Psoas muscle (tissue), 8 donors: ENCODE measurements around the gene RASAL2. TPM values are rescaled to one million over a fixed set of nuclear protein-coding genes. Genes with fewer than 3 reads are reported as not detected.

Source experiments
- ATAC-seq, 4 donors: fragments of 200-7000 bp; cut with Tn5 transposase; one replicate each; pipeline ENCODE4 v1.9.1; 2020; ENCODE audit warnings: moderate library complexity in 3 of 4, mild to moderate bottlenecking in 2 of 4
- DNase-seq, 2 donors: peaks; one replicate each; pipeline ENCODE4 v3.0.0-alpha.2; 2020
- H3K27ac ChIP-seq: fragments of 200-600 bp; one replicate; pipeline ENCODE4 v1.8.0; 2022
- H3K27me3 ChIP-seq, 3 donors: fragments of 200-600 bp in 1 of 3; one replicate each; pipeline versions ENCODE4 v1.6.1 to v1.8.0; 2013 to 2022; ENCODE audit warnings: low read length in 2 of 3, mild to moderate bottlenecking in 2 of 3, moderate library complexity in 1 of 3; ENCODE audit not compliant: insufficient read depth in 3 of 3
- H3K36me3 ChIP-seq, 2 donors: fragments of 200-600 bp in 1 of 2; one replicate each; pipeline versions ENCODE4 v1.6.1 to v1.8.0; 2013 to 2022; ENCODE audit warnings: low read depth in 1 of 2, mild to moderate bottlenecking in 1 of 2, moderate library complexity in 1 of 2; ENCODE audit not compliant: insufficient read depth in 1 of 2
- H3K4me1 ChIP-seq: fragments of 200-600 bp; one replicate; pipeline ENCODE4 v1.8.0; 2022
- H3K4me3 ChIP-seq: fragments of 200-600 bp; one replicate; pipeline ENCODE4 v1.8.0; 2022; ENCODE audit warnings: mild to moderate bottlenecking
- H3K9me3 ChIP-seq: fragments of 200-600 bp; one replicate; pipeline ENCODE4 v1.8.0; 2022
- CTCF ChIP-seq: fragments of 200-600 bp; IDR thresholded peaks from one replicate; pipeline ENCODE4 v1.8.0; 2022; ENCODE audit warnings: antibody characterized with exemption
- WGBS, 3 donors: extraction: QIAGEN DNeasy Blood & Tissue Kit; methylation state at CpG; one replicate each; pipeline versions ENCODE4 v1.1.6 to v1.1.7; 2013; 5-methylcytosine and 5-hydroxymethylcytosine counted together
- intact Hi-C, 2 donors: fragments of 100-400 bp; cut with DNase I; formaldehyde crosslinking; loops; one replicate each; pipeline versions ENCODE4 v1.11.0 to v1.14.2; 2022
- polyA plus RNA-seq, 3 donors: library from polyadenylated mRNA; stranded (reverse); fragments of 200-250 nt; gene quantifications; one replicate each; pipeline ENCODE4 v1.2.3, GENCODE V29; 2013
- total RNA-seq, 4 donors: library from RNA; stranded (reverse); fragmentation: NEBNext Ultra II Directional in 2 of 4; extraction: Animal tissue kit (Norgen Biotek cat#: 25700) in 2 of 4; gene quantifications; one replicate each; pipeline versions ENCODE4 v1.2.1 to v1.2.4, GENCODE V29; 2021 to 2023
- donor health status: healthy with polysubstance abuse.
- donor health status: DM: no; HTN: no; CAD: no; lungs with moderate emphysema.
- donor health status: Bipolar disorder and iron deficiency.
- donor health status: healthy.
- donor health status: DM: yes; HTN: yes; CAD: no.
- donor health status: DM: no; HTN: no; CAD: no.
- donor health status: DM: no; HTN: no; CAD: no.
- donor health status: DM: yes; HTN: yes; CAD: no.

RASAL2 gene
- total and polyA plus RNA-seq, 7 donors, result 1.9 to 42.1 (median 5.5) TPM

GRCh38 chr1:178150610-178151009, 56.7 kb downstream of the RASAL2 start:
- Histone ChIP-seq H3K9me3 (no peaks in the 10 kb centered on the region), H3K27ac (no peak overlapping the region), H3K4me3 (no peak overlapping the region), H3K36me3 (no peaks in the 10 kb centered on the region), H3K4me1 (peaks cover under 1% of the 10 kb centered on the region), H3K27me3 (no peaks in the 10 kb centered on the region)
- WGBS, 3 donors, result 0% methylated on average over 1 of the region's 1 CpG
- ATAC-seq, result no peak
- no peak for DNase-seq
- intact Hi-C loops, result no loop called here
- TF ChIP-seq CTCF, result no peak

GRCh38 chr1:178151831-178152230, 57.9 kb downstream of the RASAL2 start:
- ATAC-seq, result no peak
- no peaks in the 10 kb centered on the region for H3K27me3 ChIP-seq
- no peak for DNase-seq
- no peak overlapping the region for H3K27ac ChIP-seq
- intact Hi-C loops, result no loop called here
- TF ChIP-seq CTCF, result no peak
- H3K4me3 ChIP-seq, result no peak overlapping the region
- H3K36me3 ChIP-seq, result no peaks in the 10 kb centered on the region
- peaks cover 5% of the 10 kb centered on the region for H3K4me1 ChIP-seq
- H3K9me3 ChIP-seq, result no peaks in the 10 kb centered on the region
- WGBS, 3 donors, result 65 to 80% (median 67%) methylated on average over 1 of the region's 1 CpG

- intact Hi-C loops, result no loop called here
- H3K27me3 ChIP-seq, result no peaks in the 10 kb centered on the region
- no peaks in the 10 kb centered on the region for H3K9me3 ChIP-seq
- no peak for ATAC-seq
- no peaks in the 10 kb centered on the region for H3K36me3 ChIP-seq
- H3K4me3 ChIP-seq, result no peak overlapping the region
- DNase-seq, result no peak
- H3K4me1 ChIP-seq, result peaks cover 9% of the 10 kb centered on the region
- TF ChIP-seq CTCF, result no peak
- WGBS, 3 donors, result 62 to 64% (median 63%) methylated on average over 6 of the region's 6 CpGs
- H3K27ac ChIP-seq, result no peak overlapping the region
These were observed 61.8 kb downstream of the RASAL2 start for GRCh38 chr1:178155481-178156255.

GRCh38 chr1:178160736-178161475, 67.0 kb downstream of the RASAL2 start:
- WGBS, 3 donors, result 83 to 87% (median 86%) methylated on average over 6 of the region's 6 CpGs
- Histone ChIP-seq H3K9me3 (no peaks in the 10 kb centered on the region), H3K4me3 (no peak overlapping the region), H3K27ac (no peak overlapping the region), H3K36me3 (no peaks in the 10 kb centered on the region), H3K4me1 (peaks cover 5% of the 10 kb centered on the region), H3K27me3 (no peaks in the 10 kb centered on the region)
- ATAC-seq (no peak), DNase-seq (no peak)
- intact Hi-C loops, result no loop called here
- TF ChIP-seq CTCF, result no peak
